Endodermal cell (in vitro differentiated cells): Measurements from ENCODE around the gene RBM18. TPM values are rescaled to one million over a fixed set of nuclear protein-coding genes. Genes with fewer than 3 reads are reported as not detected.
A peak's percentile ranks its signal among the peaks of the same experiment; 100 is the strongest.

Source experiments
- DNase-seq: peaks from one replicate; pipeline ENCODE4 v3.0.0-alpha.2; 2017
- H3K27ac ChIP-seq: 2 replicates; pipeline ENCODE4 v1.5.1; 2013; ENCODE audit warnings: mild to moderate bottlenecking, low read depth, low read length, moderate library complexity
- H3K27me3 ChIP-seq: 2 replicates; pipeline ENCODE4 v1.6.1; 2013; ENCODE audit warnings: mild to moderate bottlenecking, low read length, moderate library complexity; ENCODE audit not compliant: insufficient read depth, control insufficient read depth, poor library complexity, severe bottlenecking
- H3K36me3 ChIP-seq: 2 replicates; pipeline ENCODE4 v1.7.0; 2013; ENCODE audit warnings: mild to moderate bottlenecking, low read length, moderate library complexity; ENCODE audit not compliant: control insufficient read depth, insufficient read depth
- H3K4me1 ChIP-seq: one replicate; pipeline ENCODE4 v1.7.0; 2013; ENCODE audit warnings: low read length; ENCODE audit not compliant: control insufficient read depth, insufficient read depth
- H3K4me3 ChIP-seq: 2 replicates; pipeline ENCODE4 v1.5.1; 2013; ENCODE audit warnings: mild to moderate bottlenecking, low read length, moderate library complexity
- H3K9ac ChIP-seq: 2 replicates; pipeline ENCODE4 v1.6.1; 2013; ENCODE audit warnings: mild to moderate bottlenecking, low read length, moderate library complexity; ENCODE audit not compliant: poor library complexity, severe bottlenecking; ENCODE audit errors: extremely low read depth
- H3K9me3 ChIP-seq: 2 replicates; pipeline ENCODE4 v1.6.1; 2013; ENCODE audit warnings: mild to moderate bottlenecking, low read length, moderate library complexity; ENCODE audit not compliant: control insufficient read depth
- H3K27ac Mint-ChIP-seq: 2 replicates; pipeline ENCODE4 v1.8.0; 2020; ENCODE audit warnings: mixed read lengths
- H3K27me3 Mint-ChIP-seq: 2 replicates; pipeline ENCODE4 v1.8.0; 2021; ENCODE audit warnings: mild to moderate bottlenecking, mixed read lengths; ENCODE audit not compliant: insufficient read depth
- H3K36me3 Mint-ChIP-seq: 2 replicates; pipeline ENCODE4 v1.8.0; 2020; ENCODE audit warnings: low read depth, mixed read lengths
- H3K4me1 Mint-ChIP-seq: 2 replicates; pipeline ENCODE4 v1.8.0; 2020; ENCODE audit warnings: mixed read lengths
- H3K4me3 Mint-ChIP-seq: 2 replicates; pipeline ENCODE4 v1.8.0; 2020; ENCODE audit warnings: mild to moderate bottlenecking, moderate library complexity, mixed read lengths
- H3K9me3 Mint-ChIP-seq: 2 replicates; pipeline ENCODE4 v1.8.0; 2020; ENCODE audit warnings: mild to moderate bottlenecking, mixed read lengths
- CTCF ChIP-seq: fragments of 200-600 bp; sonication (generic); conservative IDR thresholded peaks from 2 replicates; pipeline ENCODE4 v1.5.0; 2021; ENCODE audit warnings: antibody characterized with exemption, mild to moderate bottlenecking
- WGBS, 2 experiments: methylation state at CpG; one replicate each; pipeline versions ENCODE4 v1.1.5 to v1.1.7; 2013; ENCODE audit warnings: missing lambda C conversion rate in 2 of 2, mixed read lengths in 1 of 2; ENCODE audit not compliant: insufficient coverage in 1 of 2, insufficient read length in 1 of 2; 5-methylcytosine and 5-hydroxymethylcytosine counted together
- total RNA-seq, 2 donors: library from RNA; stranded (reverse); fragmentation: NEBNext Ultra II Directional in 1 of 2; extraction: Animal tissue kit (Norgen Biotek cat#: 25700) in 1 of 2; gene quantifications; 2 replicates in 1 of 2; 3 replicates in 1 of 2; pipeline ENCODE4 v1.2.1, GENCODE V29; 2021

Gene RBM18
- total RNA-seq, 2 donors from 2014 or later = 15.7 to 17.3 TPM

- no peak for DNase-seq
- H3K4me1 ChIP-seq = peaks cover 10% of the 10 kb centered on the region
- no peak overlapping the region for H3K27ac ChIP-seq
- 10 to 13% methylated on average over 12 to 17 of the region's 18 CpGs for WGBS, 2 experiments
- no peaks in the 10 kb centered on the region for H3K9me3 ChIP-seq
- Mint-ChIP-seq H3K4me3 (peak overlapping the region; percentile 51), H3K9me3 (peaks cover 3% of the 10 kb centered on the region), H3K4me1 (peaks cover 28% of the 10 kb centered on the region), H3K27ac (no peak overlapping the region), H3K36me3 (no peaks in the 10 kb centered on the region), H3K27me3 (peaks cover 100% of the 10 kb centered on the region)
- no peaks in the 10 kb centered on the region for H3K36me3 ChIP-seq
- no peak overlapping the region for H3K4me3 ChIP-seq
- no peak for TF ChIP-seq CTCF
- H3K27me3 ChIP-seq = peaks cover 100% of the 10 kb centered on the region
- no peak overlapping the region for H3K9ac ChIP-seq
Observed at GRCh38 chr9:122220673-122221182, 43.9 kb downstream of the RBM18 start.

- Mint-ChIP-seq H3K27me3 (peaks cover 100% of the 10 kb centered on the region), H3K4me3 (peak overlapping the region; percentile 51), H3K27ac (no peak overlapping the region), H3K36me3 (no peaks in the 10 kb centered on the region), H3K9me3 (no peaks in the 10 kb centered on the region), H3K4me1 (peaks cover 28% of the 10 kb centered on the region)
- DNase-seq = peak; percentile 78
- peaks cover 100% of the 10 kb centered on the region for H3K27me3 ChIP-seq
- H3K4me3 ChIP-seq = peak overlapping the region; percentile 75
- no peaks in the 10 kb centered on the region for H3K9me3 ChIP-seq
- no peak overlapping the region for H3K9ac ChIP-seq
- 3% methylated on average over 33 to 57 of the region's 57 CpGs for WGBS, 2 experiments
- H3K4me1 ChIP-seq = peaks cover 10% of the 10 kb centered on the region
- no peaks in the 10 kb centered on the region for H3K36me3 ChIP-seq
- H3K27ac ChIP-seq = no peak overlapping the region
- TF ChIP-seq CTCF = no peak
Observed at GRCh38 chr9:122219856-122220672, 44.6 kb downstream of the RBM18 start.

GRCh38 chr9:122218935-122219855, 45.4 kb downstream of the RBM18 start:
- peaks cover 28% of the 10 kb centered on the region for H3K4me1 Mint-ChIP-seq
- H3K27ac Mint-ChIP-seq = no peak overlapping the region
- Histone ChIP-seq H3K4me3 (peak overlapping the region; percentile 75), H3K27me3 (peaks cover 100% of the 10 kb centered on the region), H3K4me1 (peaks cover 10% of the 10 kb centered on the region), H3K27ac (no peak overlapping the region), H3K9ac (no peak overlapping the region), H3K36me3 (no peaks in the 10 kb centered on the region), H3K9me3 (no peaks in the 10 kb centered on the region)
- no peaks in the 10 kb centered on the region for H3K9me3 Mint-ChIP-seq
- peaks cover 100% of the 10 kb centered on the region for H3K27me3 Mint-ChIP-seq
- WGBS, 2 experiments = 2 to 3% methylated on average over 12 to 59 of the region's 59 CpGs
- DNase-seq = peak; percentile 81
- H3K4me3 Mint-ChIP-seq = peak overlapping the region; percentile 51
- TF ChIP-seq CTCF = no peak
- H3K36me3 Mint-ChIP-seq = no peaks in the 10 kb centered on the region
